Fibroblast of villous mesenchyme (primary cell): ENCODE results near the gene IL3. TPM values are rescaled to one million over a fixed set of nuclear protein-coding genes. Genes with fewer than 3 reads are reported as not detected.

ENCODE experiments used
- DNase-seq: peaks from one replicate; pipeline ENCODE4 v3.0.0-alpha.2; 2010; ENCODE audit warnings: low read depth
- H3K4me3 ChIP-seq: 2 replicates; pipeline ENCODE4 v1.5.1; 2011; ENCODE audit warnings: low read depth, mild to moderate bottlenecking, low read length
- total RNA-seq: library from RNA; depleted of rRNA; stranded (reverse); fragments of >200 nt; gene quantifications from 2 replicates; pipeline ENCODE4 v1.2.3, GENCODE V29; 2012
- TF ChIP-seq, protein P1 (sequence below): IDR thresholded peaks from 2 replicates; pipeline ENCODE4 v1.5.1; 2012; ENCODE audit warnings: low read depth, mild to moderate bottlenecking, low read length; ENCODE audit not compliant: insufficient read depth

IL3 gene
- total RNA-seq, 1 donor, result not detected

DNA sequence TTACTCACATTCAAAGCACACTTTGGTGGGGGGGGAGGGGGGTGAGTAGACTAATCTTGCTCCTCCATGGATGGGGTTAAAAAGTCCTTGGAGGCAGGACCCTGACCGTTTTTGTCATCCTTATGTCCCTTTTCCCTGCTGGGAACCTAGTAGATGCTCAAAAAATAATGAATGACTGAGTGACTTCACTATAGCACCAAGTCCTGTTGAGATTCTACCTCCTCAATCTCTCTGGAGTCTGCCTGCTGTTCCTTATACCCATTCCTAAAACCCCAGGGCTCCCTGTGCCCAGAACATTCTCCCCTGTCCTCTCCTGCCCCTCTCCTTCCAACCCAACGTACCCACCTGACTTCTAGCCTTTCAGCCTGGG, 10.9 kb downstream of the IL3 start:
- TF ChIP-seq, protein P1, sequence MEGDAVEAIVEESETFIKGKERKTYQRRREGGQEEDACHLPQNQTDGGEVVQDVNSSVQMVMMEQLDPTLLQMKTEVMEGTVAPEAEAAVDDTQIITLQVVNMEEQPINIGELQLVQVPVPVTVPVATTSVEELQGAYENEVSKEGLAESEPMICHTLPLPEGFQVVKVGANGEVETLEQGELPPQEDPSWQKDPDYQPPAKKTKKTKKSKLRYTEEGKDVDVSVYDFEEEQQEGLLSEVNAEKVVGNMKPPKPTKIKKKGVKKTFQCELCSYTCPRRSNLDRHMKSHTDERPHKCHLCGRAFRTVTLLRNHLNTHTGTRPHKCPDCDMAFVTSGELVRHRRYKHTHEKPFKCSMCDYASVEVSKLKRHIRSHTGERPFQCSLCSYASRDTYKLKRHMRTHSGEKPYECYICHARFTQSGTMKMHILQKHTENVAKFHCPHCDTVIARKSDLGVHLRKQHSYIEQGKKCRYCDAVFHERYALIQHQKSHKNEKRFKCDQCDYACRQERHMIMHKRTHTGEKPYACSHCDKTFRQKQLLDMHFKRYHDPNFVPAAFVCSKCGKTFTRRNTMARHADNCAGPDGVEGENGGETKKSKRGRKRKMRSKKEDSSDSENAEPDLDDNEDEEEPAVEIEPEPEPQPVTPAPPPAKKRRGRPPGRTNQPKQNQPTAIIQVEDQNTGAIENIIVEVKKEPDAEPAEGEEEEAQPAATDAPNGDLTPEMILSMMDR, result no peak
- DNase-seq, result no peak
- H3K4me3 ChIP-seq, result no peak overlapping the region

DNA sequence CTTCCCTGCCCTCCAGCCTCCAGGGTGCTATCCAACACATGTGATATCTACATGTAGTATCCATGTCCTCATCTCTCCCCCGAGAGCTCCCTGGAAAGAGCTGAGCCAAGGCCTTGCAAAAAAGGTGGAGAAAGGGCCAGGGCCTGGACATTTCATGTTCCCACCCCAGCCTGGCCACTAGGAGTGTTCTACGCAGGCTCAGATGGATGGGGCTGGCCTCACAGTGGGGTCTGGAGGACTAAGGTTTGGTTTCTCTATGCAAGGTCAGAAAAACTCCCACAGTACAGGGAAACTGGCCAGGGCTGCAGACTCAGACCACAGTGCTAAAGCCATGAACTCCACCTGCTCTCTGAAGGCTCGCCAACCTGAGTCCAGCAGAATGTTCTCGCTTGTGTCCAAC, 11.6 kb downstream of the IL3 start:
- DNase-seq, result no peak
- TF ChIP-seq, protein P1, result no peak
- H3K4me3 ChIP-seq, result no peak overlapping the region

GRCh38 chr5:132072528-132072927, 12.1 kb downstream of the IL3 start:
- TF ChIP-seq, protein P1, result no peak
- DNase-seq, result no peak
- H3K4me3 ChIP-seq, result no peak overlapping the region

- H3K4me3 ChIP-seq, result no peak within 1 kb of the TSS
- DNase-seq, result peak; percentile 6
- TF ChIP-seq, protein P1, result no peak
These were observed 13.0 kb downstream of the IL3 start, which contains the start of gene CSF2 for GRCh38 chr5:132073231-132074013. TSS of gene CSF2 (plus strand) at chr5:132073789. CDS start at chr5:132073824, 35 bp downstream.

GRCh38 chr5:132074091-132074771, 13.8 kb downstream of the IL3 start:
- no peak for DNase-seq
- H3K4me3 ChIP-seq, result no peak overlapping the region
- TF ChIP-seq, protein P1, result no peak

GRCh38 chr5:132074772-132075718, 14.6 kb downstream of the IL3 start:
- no peak for DNase-seq
- TF ChIP-seq, protein P1, result no peak
- H3K4me3 ChIP-seq, result no peak overlapping the region
